ENCODE measurements around the gene TEDC2.

The TEDC2 gene

DNA sequence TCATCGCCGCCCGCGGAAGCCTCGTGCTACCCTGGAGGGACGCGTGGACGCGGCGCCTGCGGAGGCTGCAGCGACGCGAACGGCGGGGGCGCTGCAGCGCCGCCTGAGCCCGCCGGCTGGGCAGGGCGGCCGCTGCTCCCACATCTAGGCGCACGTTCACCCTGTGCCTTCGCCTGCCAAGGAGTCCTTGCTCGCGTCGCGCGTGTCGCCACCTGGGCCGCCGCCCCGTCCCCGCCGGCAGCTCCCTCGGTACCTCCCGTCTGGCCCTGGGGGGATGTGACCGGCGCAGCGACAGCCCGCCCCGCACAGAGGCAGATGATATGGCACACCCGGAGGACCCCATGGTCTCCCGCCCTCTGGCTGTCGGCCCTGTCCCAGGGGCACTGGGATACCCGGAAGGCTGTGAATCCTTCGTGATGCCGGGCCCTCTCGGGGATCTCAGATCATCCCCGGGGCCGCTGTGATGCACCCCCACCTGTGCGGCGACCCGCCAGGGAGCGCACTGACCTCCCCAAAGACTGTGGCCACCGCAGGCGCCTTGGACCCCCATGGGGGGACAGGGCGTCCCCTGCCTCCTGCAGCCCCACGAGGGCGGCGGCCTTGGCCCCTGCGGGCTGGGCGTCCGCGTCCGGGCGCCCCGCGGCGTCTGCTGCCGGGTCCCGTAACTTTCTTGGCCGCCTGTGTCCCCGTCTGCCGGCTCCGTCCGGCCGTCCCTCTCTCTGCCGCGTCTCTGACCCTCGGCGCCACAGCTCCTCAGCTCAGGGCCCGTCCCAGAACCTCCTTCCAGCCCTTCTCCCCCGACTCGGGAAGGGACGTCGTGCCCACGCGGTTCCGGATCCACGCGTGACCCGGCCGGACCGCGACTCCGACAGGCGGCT lies 14.3 kb downstream of the TEDC2 start:
- DNase-seq (ENCODE audit: low spot score) = no peak

DNA sequence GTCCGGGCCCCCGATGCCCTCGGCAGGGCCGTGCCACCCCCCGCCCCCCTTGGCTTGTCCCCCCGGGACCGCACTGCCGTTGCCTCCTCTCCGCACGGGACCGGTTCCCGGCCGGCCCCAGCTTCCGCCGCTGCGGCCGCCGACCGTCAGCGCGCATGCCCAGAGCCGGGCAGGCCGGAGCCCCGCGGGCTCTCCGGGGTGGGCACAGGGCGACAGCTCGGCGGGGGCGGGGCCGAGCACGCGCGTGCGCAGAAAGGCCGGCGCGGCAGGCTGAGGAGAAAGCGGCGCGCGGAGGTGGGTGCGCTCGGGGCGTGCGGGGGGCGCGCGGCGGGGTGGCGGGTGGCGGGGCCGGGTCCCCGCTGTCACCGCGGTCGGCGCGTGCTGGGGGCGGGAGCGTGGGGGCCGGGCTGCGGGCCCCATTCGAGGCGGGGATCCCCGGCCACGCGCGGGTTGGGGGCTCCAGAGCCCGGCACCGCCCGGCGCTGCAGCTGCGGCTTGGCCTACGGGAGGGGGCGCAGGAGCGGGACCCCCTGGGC lies 15.0 kb downstream of the TEDC2 start, which contains the start of gene TBC1D24:
Gene TBC1D24, plus strand, starts transcription at position 251 of the 536 bp plus-strand sequence. CDS start 21,022 bp downstream, outside the sequence.
- ChIA-PET POLR2A (ENCODE audit: low non-redundant PET) (no interaction called here), CTCF (interaction anchor here (4.0 kb wide), 1 partner anchor 26 kb away, joined by 12 read pairs; no protein-coding TSS in a partner anchor)
- H3K27ac ChIP-seq = peak within 1 kb of the TSS; percentile 85
- DNase-seq (ENCODE audit: low spot score) = peak; percentile 97
- TF ChIP-seq, protein P1, sequence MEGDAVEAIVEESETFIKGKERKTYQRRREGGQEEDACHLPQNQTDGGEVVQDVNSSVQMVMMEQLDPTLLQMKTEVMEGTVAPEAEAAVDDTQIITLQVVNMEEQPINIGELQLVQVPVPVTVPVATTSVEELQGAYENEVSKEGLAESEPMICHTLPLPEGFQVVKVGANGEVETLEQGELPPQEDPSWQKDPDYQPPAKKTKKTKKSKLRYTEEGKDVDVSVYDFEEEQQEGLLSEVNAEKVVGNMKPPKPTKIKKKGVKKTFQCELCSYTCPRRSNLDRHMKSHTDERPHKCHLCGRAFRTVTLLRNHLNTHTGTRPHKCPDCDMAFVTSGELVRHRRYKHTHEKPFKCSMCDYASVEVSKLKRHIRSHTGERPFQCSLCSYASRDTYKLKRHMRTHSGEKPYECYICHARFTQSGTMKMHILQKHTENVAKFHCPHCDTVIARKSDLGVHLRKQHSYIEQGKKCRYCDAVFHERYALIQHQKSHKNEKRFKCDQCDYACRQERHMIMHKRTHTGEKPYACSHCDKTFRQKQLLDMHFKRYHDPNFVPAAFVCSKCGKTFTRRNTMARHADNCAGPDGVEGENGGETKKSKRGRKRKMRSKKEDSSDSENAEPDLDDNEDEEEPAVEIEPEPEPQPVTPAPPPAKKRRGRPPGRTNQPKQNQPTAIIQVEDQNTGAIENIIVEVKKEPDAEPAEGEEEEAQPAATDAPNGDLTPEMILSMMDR (conservative IDR thresholded peaks at IDR 0.05; ENCODE audit: low read depth) = no peak

More for the DNA sequence above, 14.3 kb downstream of the TEDC2 start:
- ChIA-PET CTCF (interaction anchor here (0.6 to 4.0 kb wide), 3 partner anchors 27 to 45 kb away, joined by 4 to 12 read pairs (median 5); partner anchors contain the start of gene CCNF), POLR2A (ENCODE audit: low non-redundant PET) (no interaction called here)
- TF ChIP-seq, protein P1 (conservative IDR thresholded peaks at IDR 0.05; ENCODE audit: low read depth) = peak; percentile 69
- H3K27ac ChIP-seq = peak overlapping the region; percentile 85

DNA sequence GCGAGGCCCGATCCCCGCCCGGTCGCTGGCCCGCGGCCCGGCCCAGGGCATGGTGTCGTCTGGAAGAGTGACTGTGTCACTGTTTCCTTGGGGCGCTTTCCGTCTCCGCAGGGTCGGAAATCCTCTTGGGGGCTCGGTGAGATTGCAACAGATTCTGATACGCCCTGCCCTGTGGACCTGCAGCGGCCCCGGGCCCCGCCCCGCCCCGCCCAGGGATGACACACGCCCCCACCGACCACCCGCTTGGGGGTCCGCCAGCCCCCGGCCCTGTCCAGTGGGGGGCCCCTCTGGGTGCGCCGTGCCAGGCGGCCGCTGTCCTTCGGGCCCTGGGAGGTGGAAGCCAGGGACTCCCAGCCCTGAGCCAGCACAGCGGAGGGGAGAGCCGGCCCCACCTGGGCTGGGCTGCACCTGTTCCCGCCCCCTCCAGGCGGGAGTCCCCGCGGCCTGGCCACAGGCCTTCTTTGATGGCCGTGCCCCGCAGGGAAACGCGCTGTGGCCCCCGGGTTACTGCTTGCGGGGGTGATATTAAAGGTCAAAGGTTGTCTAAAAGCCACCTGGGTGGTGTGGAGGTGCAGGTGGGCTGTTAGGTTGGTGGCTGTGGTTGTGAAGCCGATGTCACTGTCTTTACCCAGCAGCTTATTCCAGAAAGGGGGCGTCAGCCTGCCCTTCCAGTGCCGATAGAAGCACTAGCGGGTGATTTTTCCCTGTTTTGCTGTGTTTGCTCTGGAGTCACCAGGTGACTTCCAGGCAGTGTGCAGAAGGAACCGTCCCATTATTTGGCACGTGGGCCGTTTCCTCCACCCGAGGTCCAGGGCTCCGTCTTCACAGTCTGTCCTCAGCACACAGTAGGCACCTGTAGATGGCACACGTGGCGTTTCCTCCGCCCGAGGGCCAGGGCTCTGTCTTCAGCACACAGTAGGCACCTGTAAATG lies 15.8 kb downstream of the TEDC2 start:
- TF ChIP-seq, protein P1 (conservative IDR thresholded peaks at IDR 0.05; ENCODE audit: low read depth) = no peak
- H3K27ac ChIP-seq = peak overlapping the region; percentile 85
- ChIA-PET POLR2A (ENCODE audit: low non-redundant PET) (no interaction called here), CTCF (interaction anchor here (4.0 kb wide), 1 partner anchor 26 kb away, joined by 12 read pairs; no protein-coding TSS in a partner anchor)
- DNase-seq (ENCODE audit: low spot score) = no peak

DNA sequence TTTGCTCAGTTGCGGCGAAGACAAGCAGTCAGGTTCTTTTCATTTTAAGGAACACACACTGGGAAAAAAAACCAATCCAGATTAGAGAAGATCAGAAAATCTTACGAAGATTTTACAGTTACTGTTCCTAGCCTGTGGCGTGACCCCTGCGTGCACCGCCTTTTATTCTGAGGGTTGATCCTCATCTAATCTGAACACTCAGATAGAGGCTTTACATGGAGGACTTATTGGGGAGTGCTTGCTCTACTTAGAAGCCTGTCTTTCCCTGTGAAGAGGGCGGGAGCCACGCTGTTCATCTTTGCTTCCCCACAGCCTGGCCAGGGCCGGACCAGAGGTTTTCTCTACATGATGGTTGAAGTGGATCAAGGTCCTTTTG lies 16.4 kb downstream of the TEDC2 start:
- TF ChIP-seq, protein P1 (conservative IDR thresholded peaks at IDR 0.05; ENCODE audit: low read depth) = no peak
- no peak for DNase-seq (ENCODE audit: low spot score)
- ChIA-PET CTCF (no interaction called here), POLR2A (ENCODE audit: low non-redundant PET) (no interaction called here)
- no peak overlapping the region for H3K27ac ChIP-seq

DNA sequence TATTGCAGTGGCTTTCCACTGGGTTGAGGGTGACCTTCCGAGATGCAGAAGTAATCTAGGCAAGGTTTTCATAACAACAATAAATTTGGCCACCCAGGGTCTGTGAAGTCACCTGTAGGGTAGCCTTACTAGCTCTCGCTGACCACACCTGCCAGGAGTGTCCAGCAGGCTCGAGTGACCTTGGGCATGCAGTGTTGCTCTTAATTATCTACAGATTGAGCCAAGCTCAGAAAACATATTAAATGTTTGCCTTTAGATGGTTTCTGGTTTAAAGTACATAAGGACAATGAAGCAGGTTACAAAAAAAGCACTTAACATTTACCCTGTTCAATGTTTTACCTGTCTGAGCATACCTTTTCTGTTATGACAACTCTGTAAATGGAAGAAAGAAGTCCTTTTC lies 16.8 kb downstream of the TEDC2 start:
- no peak for DNase-seq (ENCODE audit: low spot score)
- POLR2A ChIA-PET (ENCODE audit: low non-redundant PET) = no interaction called here
- no peak overlapping the region for H3K27ac ChIP-seq
- TF ChIP-seq, protein P1 (conservative IDR thresholded peaks at IDR 0.05; ENCODE audit: low read depth) = no peak
- CTCF ChIA-PET = interaction anchor here (1.2 to 1.3 kb wide), 2 partner anchors 24 to 25 kb away, joined by 3 to 4 read pairs; no protein-coding TSS in a partner anchor

All from RWPE1 (cell line).